Prostate gland (tissue), 2 donors: ENCODE data around the gene DIS3L2. TPM values are rescaled to one million over a fixed set of nuclear protein-coding genes. Genes with fewer than 3 reads are reported as not detected.

Experiments
- DNase-seq: peaks from one replicate; pipeline ENCODE4 v3.0.0-alpha.2; 2019; ENCODE audit warnings: low spot score
- H3K27ac ChIP-seq, 2 donors: fragments of 200-600 bp; sonication (generic); 2 replicates each; pipeline ENCODE4 v1.5.1; 2017 to 2019
- H3K27me3 ChIP-seq: fragments of 200-600 bp; sonication (generic); replicated peaks from 2 replicates; pipeline ENCODE4 v1.5.1; 2019; ENCODE audit not compliant: insufficient read depth
- H3K36me3 ChIP-seq, 2 donors: fragments of 200-600 bp; sonication (generic); 1 replicate in 1 of 2; 2 replicates in 1 of 2; pipeline versions ENCODE4 v1.5.1 to v1.8.1; 2017 to 2019
- H3K4me1 ChIP-seq: fragments of 200-600 bp; sonication (generic); replicated peaks from 2 replicates; pipeline ENCODE4 v1.5.1; 2019
- H3K4me3 ChIP-seq, 2 donors: fragments of 200-600 bp; sonication (generic); 2 replicates each; pipeline ENCODE4 v1.5.1; 2017 to 2019
- H3K9me3 ChIP-seq: fragments of 200-600 bp; sonication (generic); 2 replicates; pipeline ENCODE4 v1.5.1; 2017
- POLR2A ChIP-seq: fragments of 450-650 bp; IDR thresholded peaks from one replicate; pipeline ENCODE4 v1.6.1; 2016; ENCODE audit warnings: antibody characterized with exemption, mild to moderate bottlenecking
- POLR2AphosphoS5 ChIP-seq: sonication (generic); formaldehyde crosslinking; IDR thresholded peaks from one replicate; pipeline ENCODE4 v1.6.1; 2017; ENCODE audit warnings: antibody characterized with exemption
- WGBS: methylation state at CpG from one replicate; pipeline ENCODE4 v1.1.5; 2018; 5-methylcytosine and 5-hydroxymethylcytosine counted together
- intact Hi-C: fragments of 100-400 bp; cut with DNase I; formaldehyde crosslinking; loops from one replicate; pipeline ENCODE4 v1.14.2; 2022
- total RNA-seq, 2 donors: library from RNA; depleted of rRNA; stranded (reverse); fragments of >200 nt; gene quantifications; one replicate each; pipeline ENCODE4 v1.1.0, GENCODE V29; 2016
- TF ChIP-seq, protein P1 (sequence below), 4 experiments: fragments of 200-600 bp in 2 of 4; fragments of 450-650 bp in 2 of 4; sonication (generic) in 2 of 4; IDR thresholded peaks; 1 replicate in 3 of 4; 2 replicates in 1 of 4; pipeline ENCODE4 v1.5.1; 2016 to 2019; ENCODE audit warnings: antibody characterized with exemption in 4 of 4, mild to moderate bottlenecking in 2 of 4, moderate library complexity in 2 of 4

DIS3L2 gene
- total RNA-seq, 2 donors from 2014 or later: 30.1 to 71.3 TPM

DNA sequence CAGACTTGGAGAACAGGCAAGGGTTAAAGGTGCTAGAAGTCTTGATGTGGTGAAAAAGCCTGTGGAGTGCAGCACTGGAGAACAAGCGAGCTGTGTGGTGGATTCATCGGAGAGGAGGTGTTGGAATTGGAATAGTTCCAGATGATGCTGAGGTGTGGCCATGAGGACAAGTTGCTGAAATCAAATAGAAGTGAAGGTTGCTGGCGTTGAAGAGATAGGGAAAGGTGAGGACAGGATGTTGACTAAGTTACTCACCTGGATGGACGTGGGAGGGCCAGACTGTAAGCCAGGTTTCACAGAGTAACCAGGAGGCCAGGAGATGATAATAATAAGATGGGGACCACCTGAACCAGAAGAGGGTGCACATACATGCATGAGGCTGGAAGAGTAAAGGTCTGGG lies 173.4 kb downstream of the DIS3L2 start:
- Histone ChIP-seq H3K9me3 (no peaks in the 10 kb centered on the region), H3K4me3 (no peak overlapping the region), H3K4me1 (no peaks in the 10 kb centered on the region), H3K36me3 (no peaks in the 10 kb centered on the region), H3K27me3 (no peaks in the 10 kb centered on the region), H3K27ac (no peak overlapping the region)
- intact Hi-C loops: no loop called here
- TF ChIP-seq POLR2A (no peak), POLR2AphosphoS5 (no peak)
- TF ChIP-seq, protein P1, sequence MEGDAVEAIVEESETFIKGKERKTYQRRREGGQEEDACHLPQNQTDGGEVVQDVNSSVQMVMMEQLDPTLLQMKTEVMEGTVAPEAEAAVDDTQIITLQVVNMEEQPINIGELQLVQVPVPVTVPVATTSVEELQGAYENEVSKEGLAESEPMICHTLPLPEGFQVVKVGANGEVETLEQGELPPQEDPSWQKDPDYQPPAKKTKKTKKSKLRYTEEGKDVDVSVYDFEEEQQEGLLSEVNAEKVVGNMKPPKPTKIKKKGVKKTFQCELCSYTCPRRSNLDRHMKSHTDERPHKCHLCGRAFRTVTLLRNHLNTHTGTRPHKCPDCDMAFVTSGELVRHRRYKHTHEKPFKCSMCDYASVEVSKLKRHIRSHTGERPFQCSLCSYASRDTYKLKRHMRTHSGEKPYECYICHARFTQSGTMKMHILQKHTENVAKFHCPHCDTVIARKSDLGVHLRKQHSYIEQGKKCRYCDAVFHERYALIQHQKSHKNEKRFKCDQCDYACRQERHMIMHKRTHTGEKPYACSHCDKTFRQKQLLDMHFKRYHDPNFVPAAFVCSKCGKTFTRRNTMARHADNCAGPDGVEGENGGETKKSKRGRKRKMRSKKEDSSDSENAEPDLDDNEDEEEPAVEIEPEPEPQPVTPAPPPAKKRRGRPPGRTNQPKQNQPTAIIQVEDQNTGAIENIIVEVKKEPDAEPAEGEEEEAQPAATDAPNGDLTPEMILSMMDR (IDR thresholded peaks at IDR 0.05): no peak
- 90% methylated on average over 4 of the region's 4 CpGs for WGBS
- DNase-seq: no peak

DNA sequence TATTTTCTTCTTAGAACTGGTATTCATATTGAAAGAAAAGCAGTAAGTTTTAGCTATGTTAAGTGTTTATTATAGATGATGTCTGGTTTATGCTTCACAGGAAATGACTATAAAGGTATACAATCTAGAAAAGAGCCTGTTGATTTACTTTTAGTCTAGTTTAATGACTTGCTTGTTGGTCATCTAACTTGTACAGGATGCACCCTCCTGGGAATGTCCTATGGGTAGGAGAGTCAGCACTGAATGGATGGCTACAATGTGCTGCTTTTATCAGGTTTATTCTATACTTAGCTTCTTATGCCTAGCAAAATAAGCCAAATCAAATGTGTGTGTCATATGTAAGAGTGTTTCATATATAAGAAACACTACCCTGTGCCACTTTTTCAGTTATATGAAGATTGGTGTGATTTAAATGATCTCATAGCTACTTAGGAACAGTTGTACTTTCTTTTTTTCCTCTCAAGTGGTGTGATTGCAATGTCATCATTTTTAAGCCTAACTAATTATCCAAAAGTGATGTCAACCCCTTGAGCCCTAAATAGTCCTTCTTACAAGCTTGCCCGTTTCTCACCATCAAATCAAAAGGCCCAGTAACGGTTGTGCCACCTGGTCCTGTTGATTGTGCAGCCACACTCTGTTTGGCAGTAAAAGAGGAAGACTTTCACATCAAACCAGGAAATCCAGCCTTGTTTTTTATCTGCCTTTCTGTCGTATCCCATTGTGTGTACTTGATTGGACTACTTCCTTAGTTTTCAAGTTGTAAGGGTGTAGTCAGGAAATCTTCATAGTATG lies 176.0 kb downstream of the DIS3L2 start:
- no peak for DNase-seq
- no peaks in the 10 kb centered on the region for H3K4me1 ChIP-seq
- no peak overlapping the region for H3K27ac ChIP-seq
- H3K9me3 ChIP-seq: no peaks in the 10 kb centered on the region
- no peak overlapping the region for H3K4me3 ChIP-seq
- intact Hi-C loops: no loop called here
- TF ChIP-seq, protein P1 (IDR thresholded peaks at IDR 0.05): no peak
- no peak for TF ChIP-seq POLR2AphosphoS5
- TF ChIP-seq POLR2A: no peak
- no peaks in the 10 kb centered on the region for H3K27me3 ChIP-seq
- 64% methylated on average over 3 of the region's 3 CpGs for WGBS
- no peaks in the 10 kb centered on the region for H3K36me3 ChIP-seq

DNA sequence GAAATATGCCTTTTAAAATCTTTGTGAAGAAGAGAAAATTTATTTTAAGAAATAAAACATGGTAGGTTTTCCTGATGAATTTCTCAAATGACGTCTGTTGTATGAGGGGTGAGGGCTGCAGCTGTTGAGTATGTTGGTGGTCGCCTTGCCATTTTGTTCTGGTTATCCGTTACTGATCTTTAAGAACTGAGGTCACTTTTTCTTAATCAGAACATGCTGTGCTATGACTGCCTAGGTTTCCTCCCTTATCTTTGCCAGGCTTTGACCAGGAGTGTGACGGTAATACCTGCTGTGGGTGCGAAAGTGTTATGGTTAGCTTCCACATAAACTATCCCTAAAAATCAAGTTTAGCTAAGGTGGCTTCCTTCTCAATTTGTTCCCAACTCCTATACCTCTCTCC lies 176.9 kb downstream of the DIS3L2 start:
- TF ChIP-seq, protein P1 (IDR thresholded peaks at IDR 0.05): no peak
- no peak for TF ChIP-seq POLR2AphosphoS5
- TF ChIP-seq POLR2A: no peak
- no peaks in the 10 kb centered on the region for H3K36me3 ChIP-seq
- 94% methylated on average over 5 of the region's 5 CpGs for WGBS
- no peaks in the 10 kb centered on the region for H3K4me1 ChIP-seq
- DNase-seq: no peak
- H3K9me3 ChIP-seq: no peaks in the 10 kb centered on the region
- H3K27ac ChIP-seq: no peak overlapping the region
- no peak overlapping the region for H3K4me3 ChIP-seq
- no peaks in the 10 kb centered on the region for H3K27me3 ChIP-seq
- intact Hi-C loops: no loop called here

DNA sequence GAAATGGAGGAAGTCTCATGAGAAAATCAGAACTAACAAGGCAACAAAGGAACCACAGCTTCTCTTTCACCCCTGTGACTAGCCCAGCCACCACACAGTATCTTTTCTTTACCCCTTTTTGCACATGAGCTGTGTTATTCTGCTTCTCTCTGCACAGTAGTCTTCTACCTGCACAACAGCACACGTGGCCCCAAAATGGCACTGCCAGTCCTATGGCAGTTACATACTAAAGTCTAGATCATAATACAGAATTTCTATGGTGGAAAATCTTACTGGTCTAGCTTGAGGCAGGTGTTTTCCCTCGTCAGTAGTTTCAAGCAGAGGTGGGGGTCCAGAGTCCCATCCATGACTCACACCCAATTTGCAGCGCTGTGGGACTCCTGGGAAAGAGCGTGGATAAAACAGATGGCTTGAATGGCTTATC lies 177.7 kb downstream of the DIS3L2 start:
- H3K4me1 ChIP-seq: no peaks in the 10 kb centered on the region
- H3K36me3 ChIP-seq: no peaks in the 10 kb centered on the region
- no peaks in the 10 kb centered on the region for H3K9me3 ChIP-seq
- no peak overlapping the region for H3K4me3 ChIP-seq
- 93% methylated on average over 4 of the region's 4 CpGs for WGBS
- no peak for DNase-seq
- no peak overlapping the region for H3K27ac ChIP-seq
- H3K27me3 ChIP-seq: no peaks in the 10 kb centered on the region
- intact Hi-C loops: no loop called here
- no peak for TF ChIP-seq POLR2A

DNA sequence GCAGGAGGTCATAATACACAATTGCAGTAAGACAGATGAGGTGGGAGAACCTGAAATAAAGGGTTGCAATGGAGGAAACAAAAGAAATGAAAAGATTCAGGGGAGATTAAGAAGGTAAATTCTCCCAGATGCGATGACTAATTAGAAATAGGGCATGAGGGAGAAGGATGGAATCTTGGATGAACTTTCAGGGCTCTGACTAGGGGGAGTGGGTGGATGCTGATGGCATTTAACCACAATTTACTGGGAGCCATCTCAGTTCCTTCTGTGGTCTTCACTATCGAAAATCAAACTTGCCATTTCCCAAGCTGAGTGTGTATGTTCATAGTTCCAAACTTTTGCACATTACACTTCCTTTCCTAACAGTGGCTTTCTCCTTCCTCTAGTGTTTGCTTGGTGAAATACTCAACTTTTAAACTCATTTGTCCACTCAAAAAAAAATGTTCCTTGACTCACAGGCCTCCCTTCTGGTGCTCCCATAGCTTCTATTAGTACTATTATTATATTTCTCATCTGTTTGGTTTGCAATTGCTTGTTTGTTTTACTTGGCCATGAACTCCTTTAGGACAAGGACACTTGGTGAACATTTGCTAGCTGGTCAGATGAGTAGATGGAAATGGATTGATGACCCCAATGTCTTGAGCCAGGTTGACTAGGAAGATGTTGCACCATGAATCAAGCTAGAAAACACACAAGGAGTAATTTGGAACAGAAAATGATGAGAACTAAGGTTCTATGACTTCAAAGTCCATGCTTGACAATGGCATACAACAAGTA lies 178.5 kb downstream of the DIS3L2 start:
- no peaks in the 10 kb centered on the region for H3K36me3 ChIP-seq
- intact Hi-C loops: loop anchor here (5.0 to 10.0 kb wide), 2 partner anchors 175 to 213 kb away; partner anchors contain the start of gene NPPC
- H3K27me3 ChIP-seq: no peaks in the 10 kb centered on the region
- H3K27ac ChIP-seq: no peak overlapping the region
- no peak for DNase-seq
- no peak overlapping the region for H3K4me3 ChIP-seq
- TF ChIP-seq, protein P1 (IDR thresholded peaks at IDR 0.05): no peak
- TF ChIP-seq POLR2AphosphoS5 (no peak), POLR2A (no peak)
- no peaks in the 10 kb centered on the region for H3K4me1 ChIP-seq
- WGBS: 91% methylated on average over 2 of the region's 2 CpGs
- no peaks in the 10 kb centered on the region for H3K9me3 ChIP-seq
